OCI-LY1 (cell line): ENCODE measurements around the gene CPT1B.
"Not testable (repeated sequence)": the region's sequence is repeated elsewhere in the genome, so short reads cannot be mapped to it uniquely, and the experiment has no call there.

Experiments
- H2AFZ ChIP-seq: fragments of 200-600 bp; sonication (generic), shearing (Covaris generic); 2 replicates; pipeline ENCODE4 v1.6.0; 2014; ENCODE audit warnings: antibody characterized with exemption, mild to moderate bottlenecking, low read length
- H3F3A ChIP-seq: fragments of 200-600 bp; sonication (generic), shearing (Covaris generic); 2 replicates; pipeline ENCODE4 v1.6.0; 2014; ENCODE audit warnings: mild to moderate bottlenecking, antibody characterized with exemption, low read length, moderate library complexity; ENCODE audit not compliant: insufficient read depth
- H3K27ac ChIP-seq: fragments of 200-600 bp; sonication (generic); 2 replicates; pipeline ENCODE4 v1.5.1; 2014; ENCODE audit warnings: low read length, mixed run types, mild to moderate bottlenecking, low read depth; ENCODE audit not compliant: poor library complexity, severe bottlenecking
- H3K27me3 ChIP-seq: fragments of 200-600 bp; sonication (generic); 2 replicates; pipeline ENCODE4 v1.6.0; 2014; ENCODE audit warnings: antibody characterized with exemption, mild to moderate bottlenecking, low read length, moderate library complexity; ENCODE audit not compliant: insufficient read depth
- H3K36me3 ChIP-seq: fragments of 200-600 bp; sonication (generic); 2 replicates; pipeline ENCODE4 v1.6.1; 2014; ENCODE audit warnings: mild to moderate bottlenecking, antibody characterized with exemption, low read length, moderate library complexity, mixed read lengths; ENCODE audit not compliant: insufficient read depth
- H3K4me1 ChIP-seq: fragments of 200-600 bp; sonication (generic); 2 replicates; pipeline ENCODE4 v1.5.1; 2014; ENCODE audit warnings: mild to moderate bottlenecking, low read length, moderate library complexity; ENCODE audit not compliant: insufficient read depth, severe bottlenecking
- H3K4me2 ChIP-seq: fragments of 200-600 bp; sonication (generic), shearing (Covaris generic); 2 replicates; pipeline ENCODE4 v1.6.1; 2014; ENCODE audit warnings: low read length
- H3K4me3 ChIP-seq: fragments of 200-600 bp; sonication (generic); 2 replicates; pipeline ENCODE4 v1.5.1; 2014; ENCODE audit warnings: low read length, low read depth, mild to moderate bottlenecking, mixed read lengths; ENCODE audit not compliant: poor library complexity, severe bottlenecking
- H3K79me2 ChIP-seq: fragments of 200-600 bp; shearing (Covaris generic); 2 replicates; pipeline ENCODE4 v1.6.1; 2016; ENCODE audit warnings: mixed run types, low read length, mixed read lengths; ENCODE audit not compliant: insufficient read depth
- H3K9ac ChIP-seq: fragments of 200-600 bp; sonication (generic), shearing (Covaris generic); 2 replicates; pipeline ENCODE4 v1.6.1; 2014; ENCODE audit warnings: mild to moderate bottlenecking, low read length, mixed read lengths
- H3K9me2 ChIP-seq: fragments of 200-600 bp; sonication (generic), shearing (Covaris generic); 2 replicates; pipeline ENCODE4 v1.6.1; 2014; ENCODE audit warnings: low read depth, mild to moderate bottlenecking, low read length, mixed read lengths
- H3K9me3 ChIP-seq: fragments of 200-600 bp; shearing (Covaris generic); 2 replicates; pipeline ENCODE4 v1.6.1; 2014; ENCODE audit warnings: low read length, mixed read lengths
- H4K20me1 ChIP-seq: fragments of 200-600 bp; sonication (generic), shearing (Covaris generic); 2 replicates; pipeline ENCODE4 v1.6.0; 2016; ENCODE audit warnings: mild to moderate bottlenecking, low read length; ENCODE audit not compliant: insufficient read depth
- EZH2 ChIP-seq: fragments of 200-600 bp; sonication (generic), shearing (Covaris generic); IDR thresholded peaks from 2 replicates; pipeline ENCODE4 v1.8.0; 2017; ENCODE audit warnings: borderline replicate concordance, mixed run types, mild to moderate bottlenecking, antibody characterized with exemption, low read length, moderate library complexity, mixed read lengths
- TF ChIP-seq, protein P1 (sequence below): fragments of 200-600 bp; sonication (generic), shearing (Covaris generic); IDR thresholded peaks from 2 replicates; pipeline ENCODE4 v1.5.1; 2017; ENCODE audit warnings: mild to moderate bottlenecking, antibody characterized with exemption, low read length, moderate library complexity, mixed read lengths

The CPT1B gene

DNA sequence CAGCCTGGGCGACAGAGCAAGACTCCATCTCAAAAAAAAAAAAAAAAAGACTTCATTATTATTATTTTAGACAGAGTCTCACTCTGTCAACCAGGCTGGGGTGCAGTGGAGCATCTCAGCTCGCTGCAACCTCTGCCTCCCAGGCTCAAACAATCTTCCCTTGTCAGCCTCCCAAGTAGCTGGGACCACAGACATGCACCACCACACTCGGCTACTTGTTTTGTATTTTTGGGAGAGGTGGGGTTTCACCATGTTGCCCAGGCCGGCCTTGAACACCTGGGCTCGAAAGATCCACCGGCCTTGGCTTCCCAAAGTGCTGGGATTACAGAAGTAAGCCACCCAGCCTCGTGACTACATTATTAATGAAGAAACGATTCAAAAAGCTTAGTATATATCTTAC is 43.1 kb downstream of the CPT1B start:
- Histone ChIP-seq H3K9me3 (no peaks in the 10 kb centered on the region), H4K20me1 (no peaks in the 10 kb centered on the region), H3K27me3 (no peaks in the 10 kb centered on the region), H3K9ac (no peak overlapping the region), H3K27ac (peak overlapping the region; percentile 85), H3K4me1 (peaks cover 64% of the 10 kb centered on the region), H3K4me3 (no peak overlapping the region), H3K79me2 (no peaks in the 10 kb centered on the region), H3F3A (peaks cover 6% of the 10 kb centered on the region; the same call in 1 of the 2 replicates), H3K4me2 (peak overlapping the region; percentile 45; the same call in 1 of the 2 replicates), H3K9me2 (no peaks in the 10 kb centered on the region), H3K36me3 (no peaks in the 10 kb centered on the region), H2AFZ (no peak overlapping the region)
- TF ChIP-seq EZH2, result no peak
- TF ChIP-seq, protein P1, sequence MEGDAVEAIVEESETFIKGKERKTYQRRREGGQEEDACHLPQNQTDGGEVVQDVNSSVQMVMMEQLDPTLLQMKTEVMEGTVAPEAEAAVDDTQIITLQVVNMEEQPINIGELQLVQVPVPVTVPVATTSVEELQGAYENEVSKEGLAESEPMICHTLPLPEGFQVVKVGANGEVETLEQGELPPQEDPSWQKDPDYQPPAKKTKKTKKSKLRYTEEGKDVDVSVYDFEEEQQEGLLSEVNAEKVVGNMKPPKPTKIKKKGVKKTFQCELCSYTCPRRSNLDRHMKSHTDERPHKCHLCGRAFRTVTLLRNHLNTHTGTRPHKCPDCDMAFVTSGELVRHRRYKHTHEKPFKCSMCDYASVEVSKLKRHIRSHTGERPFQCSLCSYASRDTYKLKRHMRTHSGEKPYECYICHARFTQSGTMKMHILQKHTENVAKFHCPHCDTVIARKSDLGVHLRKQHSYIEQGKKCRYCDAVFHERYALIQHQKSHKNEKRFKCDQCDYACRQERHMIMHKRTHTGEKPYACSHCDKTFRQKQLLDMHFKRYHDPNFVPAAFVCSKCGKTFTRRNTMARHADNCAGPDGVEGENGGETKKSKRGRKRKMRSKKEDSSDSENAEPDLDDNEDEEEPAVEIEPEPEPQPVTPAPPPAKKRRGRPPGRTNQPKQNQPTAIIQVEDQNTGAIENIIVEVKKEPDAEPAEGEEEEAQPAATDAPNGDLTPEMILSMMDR, result no peak

DNA sequence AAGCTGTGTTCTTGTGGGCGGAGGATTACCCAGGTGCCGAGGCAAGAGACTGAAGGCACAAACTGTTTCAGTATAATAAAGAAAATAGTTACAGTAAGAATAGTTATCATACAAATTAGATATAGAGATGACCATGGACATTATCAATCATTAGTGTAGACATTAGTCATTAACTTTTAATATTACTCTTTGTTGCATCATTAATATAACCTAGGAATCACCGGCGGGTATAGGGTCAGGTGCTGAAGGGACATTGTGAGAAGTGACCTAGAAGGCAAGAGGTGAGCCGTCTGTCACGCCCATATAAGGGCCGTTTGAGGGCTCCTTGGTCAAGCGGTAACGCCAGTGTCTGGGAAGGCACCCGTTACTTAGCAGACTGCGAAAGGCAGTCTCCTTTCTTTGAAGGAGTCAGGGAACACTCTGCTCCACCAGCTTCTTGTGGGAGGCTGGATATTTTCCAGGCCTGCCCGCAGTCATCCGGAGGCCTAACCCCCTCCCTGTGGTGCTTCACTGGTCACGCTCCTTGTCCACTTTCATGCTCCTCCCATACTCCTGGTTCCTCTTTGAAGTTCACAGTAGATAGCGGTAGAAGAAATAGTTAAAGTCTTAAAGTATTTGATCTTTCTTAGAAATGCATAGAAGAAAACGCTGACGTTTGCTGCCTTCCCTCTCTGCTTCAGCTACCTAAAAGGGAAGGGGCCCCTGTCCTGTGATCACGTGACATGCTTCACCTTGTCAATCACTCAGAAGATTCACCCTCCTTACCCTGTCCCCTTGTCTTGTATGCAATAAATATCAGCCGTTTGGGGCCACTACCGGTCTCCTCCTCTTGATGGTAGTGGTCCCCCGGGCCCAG is 44.1 kb downstream of the CPT1B start:
- not testable (repeated sequence) for H3K9me2 ChIP-seq, H3K9me3 ChIP-seq, H2AFZ ChIP-seq, H4K20me1 ChIP-seq, H3K27me3 ChIP-seq, H3K79me2 ChIP-seq, H3F3A ChIP-seq, H3K36me3 ChIP-seq
- Histone ChIP-seq H3K9ac (peak overlapping the region; percentile 41; the same call in 1 of the 2 replicates), H3K27ac (peak overlapping the region; percentile 85), H3K4me2 (peak overlapping the region; percentile 43), H3K4me3 (peak overlapping the region; percentile 8), H3K4me1 (peaks cover 61% of the 10 kb centered on the region)

DNA sequence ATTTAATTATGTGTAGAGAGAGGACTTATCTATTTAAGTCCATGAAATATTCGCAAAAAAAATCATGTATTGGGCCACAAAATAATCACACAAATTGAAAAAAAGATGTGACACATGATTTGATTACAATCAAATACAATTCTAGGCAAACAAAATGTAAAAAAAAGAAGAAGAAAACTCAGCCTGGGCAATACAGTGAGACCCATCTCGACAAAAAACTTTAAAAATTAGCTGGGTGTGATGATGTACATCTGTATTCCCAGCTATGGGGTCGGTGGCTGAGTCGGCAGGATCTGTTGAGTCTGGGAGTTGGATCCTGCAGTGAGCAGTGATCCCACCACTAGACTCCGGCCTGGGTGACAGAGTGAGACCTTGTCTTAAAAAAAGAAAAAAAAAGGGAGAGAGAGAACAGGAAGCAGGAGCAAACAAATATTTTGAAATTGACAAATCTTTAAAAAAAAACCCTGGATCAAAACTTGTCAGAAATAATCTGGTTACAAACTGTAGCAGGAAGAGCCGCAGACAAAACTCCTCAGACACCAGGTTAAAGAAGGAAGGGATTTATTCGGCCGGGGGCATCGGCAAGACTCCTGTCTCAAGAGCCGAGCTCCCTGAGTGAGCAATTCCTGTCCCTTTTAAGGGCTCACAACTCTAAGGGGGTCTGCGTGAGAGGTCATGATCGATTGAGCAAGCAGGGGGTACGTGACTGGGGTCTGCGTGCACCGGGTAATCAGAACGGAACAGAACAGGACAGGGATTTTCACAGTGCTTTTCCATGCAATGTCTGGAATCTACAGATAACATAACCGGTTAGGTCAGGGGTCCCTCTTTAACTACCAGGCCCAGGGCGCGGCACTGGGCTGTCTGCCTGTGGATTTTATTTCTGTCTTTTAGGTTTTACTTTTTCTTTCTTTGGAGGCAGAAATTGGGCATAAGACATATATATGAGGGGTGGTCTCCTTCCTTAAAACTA is 45.1 kb downstream of the CPT1B start:
- no peak for TF ChIP-seq EZH2
- TF ChIP-seq, protein P1, result no peak
- H2AFZ ChIP-seq, result no peak overlapping the region
- no peaks in the 10 kb centered on the region for H4K20me1 ChIP-seq
- no peaks in the 10 kb centered on the region for H3K36me3 ChIP-seq
- no peaks in the 10 kb centered on the region for H3K9me3 ChIP-seq
- no peaks in the 10 kb centered on the region for H3K27me3 ChIP-seq
- no peak overlapping the region for H3K4me3 ChIP-seq
- H3K4me1 ChIP-seq, result peaks cover 53% of the 10 kb centered on the region
- peaks cover 8% of the 10 kb centered on the region for H3F3A ChIP-seq
- H3K79me2 ChIP-seq, result no peaks in the 10 kb centered on the region
- H3K27ac ChIP-seq, result peak overlapping the region; percentile 85
- H3K9me2 ChIP-seq, result no peaks in the 10 kb centered on the region
- H3K4me2 ChIP-seq, result no peak overlapping the region
- H3K9ac ChIP-seq, result no peak overlapping the region
